Adrenal gland (tissue), 12 donors: ENCODE measurements around the gene ZSCAN5B. TPM values are rescaled to one million over a fixed set of nuclear protein-coding genes. Genes with fewer than 3 reads are reported as not detected.

Source experiments
- DNase-seq, 7 donors: peaks; one replicate each; pipeline ENCODE4 v3.0.0-alpha.2; 2019 to 2020
- H3K27ac ChIP-seq, 5 donors: fragments of 200-600 bp; sonication (generic) in 4 of 5; 1 replicate in 3 of 5; 2 replicates in 2 of 5; pipeline versions ENCODE4 v1.5.1 to v1.8.0; 2016 to 2020; ENCODE audit warnings: mild to moderate bottlenecking in 1 of 5
- H3K27me3 ChIP-seq: fragments of 200-600 bp; 2 replicates; pipeline ENCODE4 v1.8.0; 2021
- H3K36me3 ChIP-seq, 2 donors: fragments of 200-600 bp; replicated peaks in 1 of 2; 1 replicate in 1 of 2; 2 replicates in 1 of 2; pipeline versions ENCODE4 v1.5.1 to v1.8.0; 2018 to 2022
- H3K4me1 ChIP-seq, 2 donors: fragments of 200-600 bp; replicated peaks in 1 of 2; 1 replicate in 1 of 2; 2 replicates in 1 of 2; pipeline versions ENCODE4 v1.5.1 to v1.8.0; 2018 to 2021
- H3K4me3 ChIP-seq, 4 donors: fragments of 200-600 bp; sonication (generic) in 3 of 4; one replicate each; pipeline ENCODE4 v1.5.1; 2016 to 2018
- H3K9me3 ChIP-seq, 3 donors: fragments of 200-600 bp; sonication (generic) in 1 of 3; replicated peaks in 1 of 3; 1 replicate in 2 of 3; 2 replicates in 1 of 3; pipeline versions ENCODE4 v1.5.1 to v1.8.0; 2016 to 2021
- CTCF ChIP-seq, 6 experiments: fragments of 450-650 bp in 4 of 6; fragments of 200-600 bp in 2 of 6; sonication (generic) in 1 of 6; IDR thresholded peaks; 1 replicate in 5 of 6; 2 replicates in 1 of 6; pipeline versions ENCODE4 v1.5.1 to v1.8.0; 2016 to 2021; ENCODE audit warnings: antibody characterized with exemption in 6 of 6, mild to moderate bottlenecking in 2 of 6, moderate library complexity in 1 of 6
- POLR2A ChIP-seq, 2 donors: fragments of 450-650 bp; IDR thresholded peaks; one replicate each; pipeline ENCODE4 v1.6.1; 2017; ENCODE audit warnings: antibody characterized with exemption in 2 of 2, mild to moderate bottlenecking in 2 of 2, moderate library complexity in 1 of 2
- WGBS, 4 donors: extraction: QIAGEN DNeasy Blood & Tissue Kit in 2 of 4; methylation state at CpG; one replicate each; pipeline versions ENCODE4 v1.1.5 to v1.1.7; 2013 to 2017; 5-methylcytosine and 5-hydroxymethylcytosine counted together
- intact Hi-C, 2 donors: fragments of 100-400 bp; cut with DNase I; formaldehyde crosslinking; loops; one replicate each; pipeline versions ENCODE4 v1.14.1 to v1.15.0; 2022 to 2023
- polyA plus RNA-seq, 3 donors: library from polyadenylated mRNA; stranded (reverse); fragments of 200-250 nt in 2 of 3; fragments of 350-450 nt in 1 of 3; fragmentation: Illumina TruSeq in 1 of 3; extraction: RNeasy Lipid Tissue Mini Kit (QIAGEN cat#74804) in 1 of 3; gene quantifications; one replicate each; pipeline ENCODE4 v1.2.3, GENCODE V29; 2013 to 2014
- total RNA-seq, 9 donors: library from RNA; depleted of rRNA in 4 of 9; stranded (reverse); fragments of >200 nt in 4 of 9; fragments of 120-200 nt in 1 of 9; fragmentation: NEBNext Ultra II Directional in 1 of 9; extraction: Animal tissue kit (Norgen Biotek cat#: 25700) in 1 of 9; gene quantifications; one replicate each; pipeline versions ENCODE4 v1.1.0 to v1.2.4, GENCODE V29; 2013 to 2023
- donor health status: healthy with polysubstance abuse.
- donor health status: Bipolar disorder and iron deficiency.
- donor health status: DM: yes; HTN: yes; CAD: no.
- donor health status: DM: no; HTN: no; CAD: no.
- donor health status: DM: no; HTN: no; CAD: no.
- donor health status: DM: yes; HTN: yes; CAD: no.

ZSCAN5B gene
- total and polyA plus RNA-seq, 12 donors: 0.09 to 0.19 (median 0.12) TPM; not detected in 8

GRCh38 chr19:56193981-56194640, 3.5 kb downstream of the ZSCAN5B start:
- intact Hi-C loops: no loop called here
- WGBS, 4 donors: 73 to 86% (median 85%) methylated on average over 12 of the region's 12 CpGs
- no peaks in the 10 kb centered on the region for H3K36me3 ChIP-seq

GRCh38 chr19:56191711-56192110, 5.9 kb downstream of the ZSCAN5B start:
- WGBS, 4 donors: 79 to 88% (median 82%) methylated on average over 8 to 10 of the region's 10 CpGs
- Histone ChIP-seq H3K36me3 (no peaks in the 10 kb centered on the region), H3K4me1 (no peaks in the 10 kb centered on the region), H3K4me3 (no peak overlapping the region), H3K27ac (no peak overlapping the region), H3K27me3 (no peaks in the 10 kb centered on the region), H3K9me3 (no peaks in the 10 kb centered on the region)
- DNase-seq: no peak
- intact Hi-C loops: no loop called here
- no peak for TF ChIP-seq POLR2A (IDR thresholded peaks at IDR 0.05)
- TF ChIP-seq CTCF (IDR thresholded peaks at IDR 0.05): no peak

More at GRCh38 chr19:56193981-56194640, 3.5 kb downstream of the ZSCAN5B start:
- no peaks in the 10 kb centered on the region for H3K9me3 ChIP-seq
- no peaks in the 10 kb centered on the region for H3K27me3 ChIP-seq
- no peak for DNase-seq
- no peak overlapping the region for H3K27ac ChIP-seq
- no peaks in the 10 kb centered on the region for H3K4me1 ChIP-seq
- TF ChIP-seq POLR2A (IDR thresholded peaks at IDR 0.05): no peak
- H3K4me3 ChIP-seq: no peak overlapping the region

GRCh38 chr19:56191115-56191514, 6.5 kb downstream of the ZSCAN5B start:
- Histone ChIP-seq H3K27me3 (no peaks in the 10 kb centered on the region), H3K36me3 (no peaks in the 10 kb centered on the region), H3K4me3 (no peak overlapping the region), H3K27ac (no peak overlapping the region), H3K4me1 (no peaks in the 10 kb centered on the region), H3K9me3 (no peaks in the 10 kb centered on the region)
- 74 to 88% (median 78%) methylated on average over 5 to 7 of the region's 7 CpGs for WGBS, 4 donors
- intact Hi-C loops: no loop called here
- no peak for TF ChIP-seq CTCF (IDR thresholded peaks at IDR 0.05)
- no peak for TF ChIP-seq POLR2A (IDR thresholded peaks at IDR 0.05)
- no peak for DNase-seq

- TF ChIP-seq CTCF (IDR thresholded peaks at IDR 0.05) (no peak), POLR2A (IDR thresholded peaks at IDR 0.05) (no peak)
- H3K36me3 ChIP-seq: no peaks in the 10 kb centered on the region
- no peak overlapping the region for H3K4me3 ChIP-seq
- no peaks in the 10 kb centered on the region for H3K9me3 ChIP-seq
- no peaks in the 10 kb centered on the region for H3K4me1 ChIP-seq
- no peaks in the 10 kb centered on the region for H3K27me3 ChIP-seq
- no peak overlapping the region for H3K27ac ChIP-seq
- no peak for DNase-seq
- intact Hi-C loops: no loop called here
- 75 to 85% (median 81%) methylated on average over 17 of the region's 17 CpGs for WGBS, 4 donors
Measured at GRCh38 chr19:56189785-56190184, 7.8 kb downstream of the ZSCAN5B start.
